Gastrocnemius medialis (tissue), 4 donors: ENCODE measurements around the gene ADAMTSL2. TPM values are rescaled to one million over a fixed set of nuclear protein-coding genes. Genes with fewer than 3 reads are reported as not detected.

Experiments
- ATAC-seq, 2 donors: fragments of 150-250 bp; one replicate each; pipeline ENCODE4 v1.9.1; 2016
- DNase-seq, 2 donors: peaks; one replicate each; pipeline ENCODE4 v3.0.0-alpha.2; 2019
- H3K27ac ChIP-seq, 4 donors: fragments of 200-600 bp; sonication (generic); 1 replicate in 1 of 4; 2 replicates in 3 of 4; pipeline ENCODE4 v1.5.1; 2016 to 2018; ENCODE audit warnings: mild to moderate bottlenecking in 2 of 4, moderate library complexity in 1 of 4
- H3K27me3 ChIP-seq, 3 donors: fragments of 200-600 bp; sonication (generic) in 2 of 3; 1 replicate in 1 of 3; 2 replicates in 2 of 3; pipeline versions ENCODE4 v1.5.1 to v1.6.0; 2016 to 2019; ENCODE audit warnings: mild to moderate bottlenecking in 1 of 3, moderate library complexity in 1 of 3
- H3K36me3 ChIP-seq, 2 donors: fragments of 200-600 bp; sonication (generic) in 1 of 2; one replicate each; pipeline ENCODE4 v1.5.1; 2017 to 2018
- H3K4me1 ChIP-seq, 2 donors: fragments of 200-600 bp; sonication (generic) in 1 of 2; one replicate each; pipeline ENCODE4 v1.5.1; 2016 to 2017; ENCODE audit warnings: mild to moderate bottlenecking in 2 of 2
- H3K4me3 ChIP-seq, 4 donors: fragments of 200-600 bp; sonication (generic) in 3 of 4; 1 replicate in 1 of 4; 2 replicates in 3 of 4; pipeline ENCODE4 v1.5.1; 2016 to 2019; ENCODE audit warnings: mild to moderate bottlenecking in 2 of 4
- H3K9me3 ChIP-seq, 3 donors: fragments of 200-600 bp; sonication (generic) in 2 of 3; 1 replicate in 1 of 3; 2 replicates in 2 of 3; pipeline ENCODE4 v1.5.1; 2016 to 2019
- CTCF ChIP-seq, 5 experiments: fragments of 450-650 bp in 3 of 5; fragments of 200-600 bp in 2 of 5; sonication (generic) in 2 of 5; IDR thresholded peaks in 4 of 5; conservative IDR thresholded peaks in 1 of 5; 1 replicate in 4 of 5; 2 replicates in 1 of 5; pipeline ENCODE4 v1.5.1; 2016 to 2019; ENCODE audit warnings: antibody characterized with exemption in 5 of 5, mild to moderate bottlenecking in 3 of 5, moderate library complexity in 3 of 5
- POLR2A ChIP-seq, 2 donors: fragments of 450-650 bp; IDR thresholded peaks; one replicate each; pipeline ENCODE4 v1.6.1; 2017; ENCODE audit warnings: antibody characterized with exemption in 2 of 2, mild to moderate bottlenecking in 2 of 2, moderate library complexity in 2 of 2
- in situ Hi-C, 4 donors: fragments of 200-750 bp; cut with MboI; loops; one replicate each; pipeline versions ENCODE4 v1.15.0 to v1.8.0; 2017; ENCODE audit warnings: low sequenced_read_pairs in 4 of 4
- intact Hi-C: fragments of 100-400 bp; cut with DNase I; formaldehyde crosslinking; loops from one replicate; pipeline ENCODE4 v1.15.1; 2023; ENCODE audit warnings: low total_unique reads
- total RNA-seq, 4 donors: library from RNA; depleted of rRNA; stranded (reverse); fragments of >200 nt; gene quantifications; one replicate each; pipeline versions ENCODE4 v1.1.0 to v1.2.3, GENCODE V29; 2016

The ADAMTSL2 gene
- total RNA-seq, 4 donors from 2014 or later = 0.10 to 1.8 (median 0.44) TPM

- Histone ChIP-seq H3K4me3 (no peak overlapping the region), H3K36me3 (no peaks in the 10 kb centered on the region), H3K4me1 (no peaks in the 10 kb centered on the region), H3K27ac (no peak overlapping the region), H3K9me3 (peaks cover 0 to 11% (median 0%) of the 10 kb centered on the region in 3 donors), H3K27me3 (peaks cover 4 to 9% (median 6%) of the 10 kb centered on the region in 3 donors)
- DNase-seq (no peak), ATAC-seq (no peak)
- TF ChIP-seq POLR2A (IDR thresholded peaks at IDR 0.05) (no peak), CTCF (IDR thresholded peaks at IDR 0.05 in 4 of 5, conservative IDR thresholded peaks at IDR 0.05 in 1 of 5) (no peak)
- intact Hi-C loops (no loop called here), in situ Hi-C loops (no loop called here)
Measured at GRCh38 chr9:133595910-133596309, 61.4 kb downstream of the ADAMTSL2 start.

GRCh38 chr9:133597316-133597957 lies 62.9 kb downstream of the ADAMTSL2 start:
- Histone ChIP-seq H3K27me3 (peaks cover 12 to 20% (median 12%) of the 10 kb centered on the region in 3 donors), H3K9me3 (peaks cover 0 to 11% (median 0%) of the 10 kb centered on the region in 3 donors), H3K36me3 (no peaks in the 10 kb centered on the region), H3K27ac (no peak overlapping the region), H3K4me3 (no peak overlapping the region), H3K4me1 (no peaks in the 10 kb centered on the region)
- in situ Hi-C loops (no loop called here), intact Hi-C loops (no loop called here)
- DNase-seq (no peak), ATAC-seq (no peak)
- TF ChIP-seq POLR2A (IDR thresholded peaks at IDR 0.05) (no peak), CTCF (IDR thresholded peaks at IDR 0.05 in 4 of 5, conservative IDR thresholded peaks at IDR 0.05 in 1 of 5) (no peak)

DNA sequence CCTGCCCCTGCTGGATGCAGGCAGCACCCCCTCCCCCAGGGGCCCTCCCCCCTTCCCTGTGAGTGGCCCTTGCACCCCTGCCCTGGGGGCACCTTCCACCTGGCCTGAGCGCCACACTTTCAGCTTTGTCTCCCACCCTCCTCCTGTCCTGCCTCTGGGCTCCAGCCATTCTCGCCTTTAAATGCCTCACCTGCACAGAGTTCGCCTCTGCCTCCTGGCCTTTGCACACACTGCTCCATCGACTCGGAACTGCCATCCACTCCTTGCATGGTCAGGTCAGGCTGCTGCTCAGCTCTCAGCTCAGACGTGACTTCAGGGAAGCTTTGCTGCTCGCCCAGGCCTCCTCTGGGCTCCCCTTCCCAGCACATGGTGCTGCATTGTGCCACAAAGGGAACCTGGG lies 64.5 kb downstream of the ADAMTSL2 start:
- DNase-seq (no peak), ATAC-seq (no peak)
- in situ Hi-C loops = no loop called here
- Histone ChIP-seq H3K27ac (no peak overlapping the region), H3K4me3 (no peak overlapping the region), H3K9me3 (peaks cover 0 to 11% (median 0%) of the 10 kb centered on the region in 3 donors), H3K27me3 (peaks cover 18 to 24% (median 20%) of the 10 kb centered on the region in 3 donors), H3K4me1 (no peaks in the 10 kb centered on the region), H3K36me3 (no peaks in the 10 kb centered on the region)
- TF ChIP-seq CTCF (IDR thresholded peaks at IDR 0.05 in 4 of 5, conservative IDR thresholded peaks at IDR 0.05 in 1 of 5) = no peak
- TF ChIP-seq POLR2A (IDR thresholded peaks at IDR 0.05) = no peak
- intact Hi-C loops = no loop called here

DNA sequence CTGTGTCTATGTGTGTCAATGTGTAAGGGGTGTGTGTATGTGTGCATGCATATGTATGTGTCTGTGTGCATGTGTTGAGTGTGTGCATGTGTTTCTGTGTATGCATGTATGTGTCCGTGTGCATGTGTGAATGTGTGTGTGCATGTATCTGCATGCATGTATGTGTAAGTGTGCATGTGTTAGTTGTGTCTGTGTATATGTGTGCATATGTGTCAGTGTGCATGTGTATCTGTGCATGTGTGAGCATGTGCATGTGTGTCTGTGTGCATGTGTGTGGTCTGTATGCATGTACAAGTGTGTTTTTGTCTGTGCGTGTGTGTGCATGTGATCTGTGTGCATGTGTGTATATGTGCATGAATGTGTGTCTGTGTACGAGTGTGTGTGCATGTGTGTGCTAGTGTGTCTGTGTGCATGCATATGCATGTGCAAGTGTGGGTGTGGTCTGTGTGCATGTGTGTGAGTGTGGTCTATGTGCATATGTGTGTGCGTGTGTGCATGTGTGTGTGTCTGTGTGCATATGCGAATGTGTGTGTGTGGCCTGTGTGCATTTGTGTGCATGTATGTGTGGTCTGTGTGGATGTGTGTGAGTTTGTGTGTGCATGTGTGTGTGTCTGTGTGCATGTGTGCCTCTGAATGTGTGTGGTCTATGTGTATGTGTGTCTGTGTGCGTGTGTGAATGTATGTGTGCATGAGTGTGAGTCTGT lies 65.1 kb downstream of the ADAMTSL2 start:
- no peaks in the 10 kb centered on the region for H3K4me1 ChIP-seq
- no peak for DNase-seq
- H3K9me3 ChIP-seq = peaks cover 0 to 11% (median 0%) of the 10 kb centered on the region in 3 donors
- H3K27ac ChIP-seq = no peak overlapping the region
- H3K36me3 ChIP-seq = no peaks in the 10 kb centered on the region
- H3K4me3 ChIP-seq = no peak overlapping the region
- intact Hi-C loops = no loop called here
- peaks cover 22 to 31% (median 22%) of the 10 kb centered on the region in 3 donors for H3K27me3 ChIP-seq
- ATAC-seq = no peak
- TF ChIP-seq CTCF (IDR thresholded peaks at IDR 0.05 in 4 of 5, conservative IDR thresholded peaks at IDR 0.05 in 1 of 5) (no peak), POLR2A (IDR thresholded peaks at IDR 0.05) (no peak)
- in situ Hi-C loops = no loop called here
